PFSK-1 (cell line): Measurements from ENCODE around the gene RD3L.

Experiments
- FOXP2 ChIP-seq: optimal IDR thresholded peaks from 2 replicates; pipeline ENCODE3; 2011; ENCODE audit warnings: borderline replicate concordance, control low read depth, inconsistent platforms; ENCODE audit not compliant: insufficient read depth; ENCODE audit errors: extremely low read length, extremely low read depth
- POLR2AphosphoS5 ChIP-seq: IDR thresholded peaks from 2 replicates; pipeline ENCODE4 v1.6.1; 2012; ENCODE audit warnings: low read depth, mild to moderate bottlenecking, control low read depth, low read length, moderate library complexity
- REST ChIP-seq, 2 experiments: IDR thresholded peaks; 2 replicates each; pipeline versions ENCODE4 v1.6.1 to v1.8.0; 2011 to 2012; ENCODE audit warnings: low read depth in 2 of 2, low read length in 2 of 2, control low read depth in 1 of 2, inconsistent platforms in 1 of 2, mild to moderate bottlenecking in 1 of 2, moderate library complexity in 1 of 2; ENCODE audit not compliant: insufficient read depth in 1 of 2
- SIN3A ChIP-seq: IDR thresholded peaks from 2 replicates; pipeline ENCODE4 v1.6.1; 2012; ENCODE audit warnings: mild to moderate bottlenecking, low read length, moderate library complexity, borderline replicate concordance; ENCODE audit not compliant: insufficient read depth
- TAF1 ChIP-seq: IDR thresholded peaks from 2 replicates; pipeline ENCODE4 v1.6.1; 2012; ENCODE audit warnings: low read length, control low read depth, borderline replicate concordance; ENCODE audit not compliant: insufficient read depth

GRCh38 chr14:103894034-103894722 is 48.2 kb downstream of the RD3L start:
- TF ChIP-seq POLR2AphosphoS5 (no peak), REST (IDR thresholded peaks at IDR 0.05; ENCODE audit: insufficient read depth in 1 of 2, low read depth in 2 of 2, low read length in 2 of 2) (no peak), TAF1 (no peak), SIN3A (no peak), FOXP2 (no peak)
